LNCaP clone FGC (cell line): ENCODE measurements around the gene PTPRD.

ENCODE experiments used
- DNase-seq: peaks from one replicate; pipeline ENCODE4 v3.0.0-alpha.2; 2011; ENCODE audit warnings: low read depth
- H3K4me3 ChIP-seq: 2 replicates; pipeline ENCODE4 v1.5.1; 2011; ENCODE audit warnings: mild to moderate bottlenecking, low read depth, low read length, control low read depth
- CTCF ChIP-seq: IDR thresholded peaks from 2 replicates; pipeline ENCODE4 v1.5.1; 2012; ENCODE audit warnings: mild to moderate bottlenecking; ENCODE audit not compliant: control insufficient read depth, insufficient read depth; ENCODE audit errors: extremely low read depth

Gene PTPRD

GRCh38 chr9:8856396-8857067, 1756.3 kb downstream of the PTPRD start:
- DNase-seq: no peak
- no peak overlapping the region for H3K4me3 ChIP-seq
- TF ChIP-seq CTCF: no peak

DNA sequence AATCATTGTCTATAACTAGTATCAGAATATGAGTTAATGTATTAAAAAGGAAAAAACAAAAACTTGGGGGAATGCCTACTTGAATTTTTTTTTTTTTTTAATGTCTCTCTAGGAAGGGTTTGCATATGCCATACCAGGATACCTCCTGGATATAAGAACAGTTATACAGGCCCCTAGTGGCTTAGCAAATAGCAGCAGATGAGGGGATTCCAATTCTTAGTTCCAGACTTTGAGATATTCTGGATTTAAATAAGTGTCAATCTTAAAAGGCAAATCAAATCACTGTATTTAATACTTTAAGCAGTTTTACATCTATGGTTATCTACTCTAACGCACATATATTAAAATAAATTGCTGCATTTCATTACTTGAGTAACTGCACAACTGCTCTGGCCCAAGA, 1757.8 kb downstream of the PTPRD start:
- no peak overlapping the region for H3K4me3 ChIP-seq
- TF ChIP-seq CTCF: peak; percentile 23; the same call in 1 of the 2 replicates
- no peak for DNase-seq

DNA sequence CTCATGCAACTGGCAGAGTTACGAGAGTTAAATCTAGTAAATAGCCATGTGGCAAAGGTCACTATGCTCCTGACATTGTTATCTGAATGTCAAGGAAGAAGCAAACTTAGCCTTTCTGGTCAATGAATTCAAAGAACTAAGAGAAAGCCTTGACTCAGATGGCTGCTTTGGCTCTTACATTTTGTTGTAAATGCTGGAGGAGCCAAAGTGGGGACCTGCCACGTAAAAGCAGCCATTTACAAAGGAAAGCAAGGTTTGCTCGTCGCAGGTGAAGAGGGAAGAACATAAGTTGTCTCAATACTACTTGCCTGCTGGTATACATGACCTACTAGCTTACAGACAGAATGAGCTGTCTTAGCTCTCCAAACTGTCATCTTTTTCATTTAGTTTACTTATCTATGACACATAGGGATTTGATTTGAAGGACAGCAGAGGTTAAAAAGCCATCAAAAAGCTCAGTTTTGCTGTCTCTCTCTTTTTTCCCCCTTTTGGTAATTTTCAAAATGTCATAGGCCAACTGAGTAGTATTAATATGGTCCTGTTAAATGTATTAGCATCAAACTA, 1760.4 kb downstream of the PTPRD start:
- no peak overlapping the region for H3K4me3 ChIP-seq
- DNase-seq: no peak
- TF ChIP-seq CTCF: no peak

DNA sequence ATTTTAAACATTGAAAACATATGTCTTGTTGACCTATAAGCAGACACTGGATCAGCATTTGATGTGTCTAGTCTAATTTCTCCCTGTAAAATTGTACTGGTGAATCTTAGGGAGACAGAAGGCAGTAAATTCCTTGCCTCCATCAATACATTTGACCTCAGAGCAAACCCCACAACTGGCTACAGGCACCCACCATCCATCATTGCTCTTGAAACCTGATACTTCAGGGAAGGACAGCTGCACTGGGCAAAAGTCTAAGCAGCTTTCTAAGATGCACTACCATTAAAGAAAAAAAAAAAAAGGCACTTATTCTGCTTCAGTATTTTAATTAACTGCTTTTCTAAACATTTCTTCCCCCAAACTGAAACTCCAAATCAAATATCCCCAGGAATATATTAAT, 1761.9 kb downstream of the PTPRD start:
- TF ChIP-seq CTCF: no peak
- H3K4me3 ChIP-seq: no peak overlapping the region
- no peak for DNase-seq

GRCh38 chr9:8845808-8846207, 1767.0 kb downstream of the PTPRD start:
- DNase-seq: no peak
- TF ChIP-seq CTCF: no peak
- H3K4me3 ChIP-seq: no peak overlapping the region

- no peak for DNase-seq
- no peak overlapping the region for H3K4me3 ChIP-seq
- no peak for TF ChIP-seq CTCF
Measured at GRCh38 chr9:8845376-8845775, 1767.4 kb downstream of the PTPRD start.

DNA sequence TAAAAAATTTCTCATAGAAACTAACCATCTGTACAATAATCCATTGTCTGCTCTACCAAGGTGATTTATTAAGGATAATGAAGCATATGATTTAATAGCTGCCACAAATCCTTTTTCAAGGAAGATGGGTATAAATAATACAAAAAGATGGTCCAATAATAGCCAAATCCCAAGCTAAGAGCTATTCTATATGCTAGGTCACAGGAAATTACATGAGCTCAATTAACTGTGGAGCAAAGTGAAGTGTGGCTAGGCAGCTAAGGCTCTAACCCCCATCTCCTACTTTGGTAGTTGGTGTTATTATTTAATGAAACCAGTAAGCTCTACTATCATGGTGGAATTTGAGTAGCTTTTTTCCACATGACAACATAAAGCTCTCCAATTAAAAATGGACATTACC, 1768.3 kb downstream of the PTPRD start:
- no peak for DNase-seq
- no peak overlapping the region for H3K4me3 ChIP-seq
- TF ChIP-seq CTCF: no peak
